ENCODE data around the gene RAB3A. TPM values are rescaled to one million over a fixed set of nuclear protein-coding genes. Genes with fewer than 3 reads are reported as not detected.

RAB3A gene
- total and polyA plus RNA-seq, 7 experiments from 2014 or later, result 1.9 to 16.7 (median 7.5) TPM

GRCh38 chr19:18229915-18230314, 26.1 kb upstream of the RAB3A start:
- no peak overlapping the region for H3K27ac ChIP-seq (ENCODE audit: low read depth, low read length)
- DNase-seq (no peak), ATAC-seq (no peak)
- Mint-ChIP-seq H3K36me3 (peaks cover 0 to 9% (median 3%) of the 10 kb centered on the region in 5 donors), H3K27me3 (peaks cover 55 to 73% (median 66%) of the 10 kb centered on the region in 5 donors), H3K4me3 (no peak overlapping the region), H3K4me1 (peaks cover under 1 to 20% (median 10%) of the 10 kb centered on the region in 7 donors), H3K9me3 (peaks cover 0 to 17% (median 7%) of the 10 kb centered on the region in 11 donors), H3K27ac (peak overlapping the region in 1 of 9 donors; percentile 51)
- no peaks in the 10 kb centered on the region for H3K36me3 ChIP-seq (ENCODE audit: control insufficient read depth in 2 of 3, insufficient read depth in 3 of 3, low read length in 3 of 3)
- peaks cover 9 to 36% of the 10 kb centered on the region in 2 donors for H3K27me3 ChIP-seq (ENCODE audit: control insufficient read depth in 2 of 2, insufficient read depth in 2 of 2, low read length in 2 of 2)
- peaks cover 0 to 11% (median 0%) of the 10 kb centered on the region in 3 experiments for H3K9me3 ChIP-seq (ENCODE audit: control insufficient read depth in 2 of 3, low read length in 3 of 3)
- no peak overlapping the region for H3K4me3 ChIP-seq (ENCODE audit: low read length)
- ChIA-PET POLR2A (interaction anchor here (0.6 kb wide), 1 partner anchor 97 kb away, joined by 4 read pairs; no protein-coding TSS in a partner anchor), CTCF (interaction anchor here (0.9 kb wide), 1 partner anchor 59 kb away, joined by 3 read pairs; no protein-coding TSS in a partner anchor)
- intact Hi-C loops (cut with micrococcal nuclease), result loop anchor here in 1 of 2 donors (1.0 kb wide), 1 partner anchor 98 kb away; no protein-coding TSS in a partner anchor
- peaks cover 0 to 12% of the 10 kb centered on the region in 2 donors for H3K4me1 ChIP-seq (ENCODE audit: control insufficient read depth in 2 of 2, insufficient read depth in 2 of 2, low read length in 2 of 2)

- POLR2A ChIA-PET, result no interaction called here
- H3K27ac Mint-ChIP-seq, result peak overlapping the region in 1 of 9 donors; percentile 51
Measured at GRCh38 chr19:18229474-18229873, 25.6 kb upstream of the RAB3A start.

GRCh38 chr19:18227781-18228271, 24.0 kb upstream of the RAB3A start:
- intact Hi-C loops (cut with micrococcal nuclease), result no loop called here
- POLR2A ChIA-PET, result no interaction called here
- ATAC-seq (no peak), DNase-seq (no peak)
- Mint-ChIP-seq H3K36me3 (peaks cover 0 to 4% (median 0%) of the 10 kb centered on the region in 5 donors), H3K27ac (no peak overlapping the region), H3K4me1 (peaks cover 8 to 29% (median 19%) of the 10 kb centered on the region in 7 donors), H3K4me3 (no peak overlapping the region), H3K9me3 (peaks cover 0 to 7% (median 4%) of the 10 kb centered on the region in 11 donors), H3K27me3 (peaks cover 53 to 72% (median 66%) of the 10 kb centered on the region in 5 donors)
- Histone ChIP-seq H3K4me3 (ENCODE audit: low read length) (no peak overlapping the region), H3K36me3 (ENCODE audit: control insufficient read depth in 2 of 3, insufficient read depth in 3 of 3, low read length in 3 of 3) (no peaks in the 10 kb centered on the region), H3K27ac (ENCODE audit: low read depth, low read length) (no peak overlapping the region), H3K4me1 (ENCODE audit: control insufficient read depth in 2 of 2, insufficient read depth in 2 of 2, low read length in 2 of 2) (peaks cover 6 to 16% of the 10 kb centered on the region in 2 donors), H3K27me3 (ENCODE audit: control insufficient read depth in 2 of 2, insufficient read depth in 2 of 2, low read length in 2 of 2) (peaks cover 12 to 35% of the 10 kb centered on the region in 2 donors), H3K9me3 (ENCODE audit: control insufficient read depth in 2 of 3, low read length in 3 of 3) (no peaks in the 10 kb centered on the region)
- CTCF ChIA-PET, result no interaction called here

More at GRCh38 chr19:18229474-18229873, 25.6 kb upstream of the RAB3A start:
- peaks cover 0 to 11% (median 0%) of the 10 kb centered on the region in 3 experiments for H3K9me3 ChIP-seq (ENCODE audit: control insufficient read depth in 2 of 3, low read length in 3 of 3)
- CTCF ChIA-PET, result interaction anchor here (0.7 kb wide), 1 partner anchor 23 kb away, joined by 3 read pairs; no protein-coding TSS in a partner anchor
- DNase-seq (no peak), ATAC-seq (no peak)
- intact Hi-C loops (cut with micrococcal nuclease), result loop anchor here in 1 of 2 donors (1.0 kb wide), 1 partner anchor 99 kb away; no protein-coding TSS in a partner anchor
- H3K27me3 ChIP-seq (ENCODE audit: control insufficient read depth in 2 of 2, insufficient read depth in 2 of 2, low read length in 2 of 2), result peaks cover 9 to 36% of the 10 kb centered on the region in 2 donors
- H3K36me3 Mint-ChIP-seq, result peaks cover 0 to 9% (median 3%) of the 10 kb centered on the region in 5 donors
- H3K27me3 Mint-ChIP-seq, result peaks cover 58 to 72% (median 70%) of the 10 kb centered on the region in 5 donors
- no peak overlapping the region for H3K4me3 Mint-ChIP-seq
- peaks cover 4 to 24% (median 15%) of the 10 kb centered on the region in 7 donors for H3K4me1 Mint-ChIP-seq
- H3K4me1 ChIP-seq (ENCODE audit: control insufficient read depth in 2 of 2, insufficient read depth in 2 of 2, low read length in 2 of 2), result peaks cover under 1 to 16% of the 10 kb centered on the region in 2 donors
- H3K27ac ChIP-seq (ENCODE audit: low read depth, low read length), result no peak overlapping the region
- H3K9me3 Mint-ChIP-seq, result peaks cover 0 to 14% (median 7%) of the 10 kb centered on the region in 11 donors
- no peaks in the 10 kb centered on the region for H3K36me3 ChIP-seq (ENCODE audit: control insufficient read depth in 2 of 3, insufficient read depth in 3 of 3, low read length in 3 of 3)
- H3K4me3 ChIP-seq (ENCODE audit: low read length), result no peak overlapping the region

GRCh38 chr19:18226956-18227780, 23.3 kb upstream of the RAB3A start:
- ChIA-PET POLR2A (no interaction called here), CTCF (no interaction called here)
- Mint-ChIP-seq H3K4me3 (peak overlapping the region in 5 of 10 donors; percentile 0 to 71 (median 33)), H3K27ac (no peak overlapping the region), H3K4me1 (peaks cover 8 to 25% (median 18%) of the 10 kb centered on the region in 7 donors), H3K27me3 (peaks cover 48 to 69% (median 66%) of the 10 kb centered on the region in 5 donors), H3K9me3 (peaks cover 0 to 3% (median 0%) of the 10 kb centered on the region in 11 donors), H3K36me3 (peaks cover 0 to 4% (median 0%) of the 10 kb centered on the region in 5 donors)
- H3K9me3 ChIP-seq (ENCODE audit: control insufficient read depth in 2 of 3, low read length in 3 of 3), result no peaks in the 10 kb centered on the region
- peaks cover 12 to 32% of the 10 kb centered on the region in 2 donors for H3K27me3 ChIP-seq (ENCODE audit: control insufficient read depth in 2 of 2, insufficient read depth in 2 of 2, low read length in 2 of 2)
- DNase-seq, result no peak
- intact Hi-C loops (cut with micrococcal nuclease), result no loop called here
- no peak for ATAC-seq
- H3K27ac ChIP-seq (ENCODE audit: low read depth, low read length), result no peak overlapping the region
- no peaks in the 10 kb centered on the region for H3K36me3 ChIP-seq (ENCODE audit: control insufficient read depth in 2 of 3, insufficient read depth in 3 of 3, low read length in 3 of 3)
- H3K4me1 ChIP-seq (ENCODE audit: control insufficient read depth in 2 of 2, insufficient read depth in 2 of 2, low read length in 2 of 2), result peaks cover 6 to 16% of the 10 kb centered on the region in 2 donors
- no peak overlapping the region for H3K4me3 ChIP-seq (ENCODE audit: low read length)

- no peak for ATAC-seq
- H3K27me3 Mint-ChIP-seq, result peaks cover 47 to 66% (median 64%) of the 10 kb centered on the region in 5 donors
Measured at GRCh38 chr19:18225702-18226468, 22.0 kb upstream of the RAB3A start, which contains the start of gene PDE4C. Gene PDE4C, minus strand, starts transcription at chr19:18226438. Its CDS starts 23 bp downstream, at chr19:18226415.

GRCh38 chr19:18225355-18225701, 21.5 kb upstream of the RAB3A start:
- peaks cover 0 to 4% (median 0%) of the 10 kb centered on the region in 5 donors for H3K36me3 Mint-ChIP-seq
- ATAC-seq, result no peak
- Histone ChIP-seq H3K36me3 (ENCODE audit: control insufficient read depth in 2 of 3, insufficient read depth in 3 of 3, low read length in 3 of 3) (no peaks in the 10 kb centered on the region), H3K27ac (ENCODE audit: low read depth, low read length) (no peak overlapping the region), H3K4me3 (ENCODE audit: low read length) (peak overlapping the region; percentile 46), H3K9me3 (ENCODE audit: control insufficient read depth in 2 of 3, low read length in 3 of 3) (no peaks in the 10 kb centered on the region), H3K27me3 (ENCODE audit: control insufficient read depth in 2 of 2, insufficient read depth in 2 of 2, low read length in 2 of 2) (peaks cover 12 to 28% of the 10 kb centered on the region in 2 donors), H3K4me1 (ENCODE audit: control insufficient read depth in 2 of 2, insufficient read depth in 2 of 2, low read length in 2 of 2) (peaks cover 6 to 16% of the 10 kb centered on the region in 2 donors)
- peak overlapping the region in 9 of 10 donors; percentile 5 to 89 (median 85) for H3K4me3 Mint-ChIP-seq
- no peak overlapping the region for H3K27ac Mint-ChIP-seq
- DNase-seq, result no peak
- ChIA-PET POLR2A (no interaction called here), CTCF (interaction anchor here (1.1 kb wide), 1 partner anchor 187 kb away, joined by 3 read pairs; no protein-coding TSS in a partner anchor)
- peaks cover 11 to 25% (median 20%) of the 10 kb centered on the region in 7 donors for H3K4me1 Mint-ChIP-seq
- peaks cover 45 to 64% (median 60%) of the 10 kb centered on the region in 5 donors for H3K27me3 Mint-ChIP-seq
- intact Hi-C loops (cut with micrococcal nuclease), result no loop called here
- peaks cover 0 to 2% (median 0%) of the 10 kb centered on the region in 11 donors for H3K9me3 Mint-ChIP-seq

More at GRCh38 chr19:18225702-18226468, 22.0 kb upstream of the RAB3A start, which contains the start of gene PDE4C:
- no peak within 1 kb of the TSS for H3K4me3 ChIP-seq (ENCODE audit: low read length)
- Mint-ChIP-seq H3K9me3 (peaks cover 0 to 3% (median 0%) of the 10 kb centered on the region in 11 donors), H3K4me3 (peak within 1 kb of the TSS; percentile 27 to 89 (median 84)), H3K4me1 (peaks cover 11 to 25% (median 20%) of the 10 kb centered on the region in 7 donors), H3K36me3 (peaks cover 0 to 4% (median 0%) of the 10 kb centered on the region in 5 donors), H3K27ac (no peak within 1 kb of the TSS)
- peak in 1 of 9 donors; percentile 8 for DNase-seq
- H3K9me3 ChIP-seq (ENCODE audit: control insufficient read depth in 2 of 3, low read length in 3 of 3), result no peaks in the 10 kb centered on the region
- POLR2A ChIA-PET, result no interaction called here
- CTCF ChIA-PET, result interaction anchor here (1.1 kb wide), 1 partner anchor 187 kb away, joined by 3 read pairs; no protein-coding TSS in a partner anchor
- no peaks in the 10 kb centered on the region for H3K36me3 ChIP-seq (ENCODE audit: control insufficient read depth in 2 of 3, insufficient read depth in 3 of 3, low read length in 3 of 3)
- intact Hi-C loops (cut with micrococcal nuclease), result no loop called here
- peaks cover 12 to 28% of the 10 kb centered on the region in 2 donors for H3K27me3 ChIP-seq (ENCODE audit: control insufficient read depth in 2 of 2, insufficient read depth in 2 of 2, low read length in 2 of 2)
- peaks cover 6 to 16% of the 10 kb centered on the region in 2 donors for H3K4me1 ChIP-seq (ENCODE audit: control insufficient read depth in 2 of 2, insufficient read depth in 2 of 2, low read length in 2 of 2)
- H3K27ac ChIP-seq (ENCODE audit: low read depth, low read length), result no peak within 1 kb of the TSS

Measured in naive thymus-derived CD4-positive, alpha-beta T cell (primary cell).